GM18498 (cell line): ENCODE measurements around the gene DUSP15.
A peak's percentile ranks its signal among the peaks of the same experiment; 100 is the strongest.
"Not testable (repeated sequence)": the region's sequence is repeated elsewhere in the genome, so short reads cannot be mapped to it uniquely, and the experiment has no call there.

Experiments used
- ATAC-seq: cut with Tn5 transposase; IDR thresholded peaks from one replicate; pipeline ENCODE4 v1.9.1; 2021; ENCODE audit warnings: mild to moderate bottlenecking, moderate library complexity; ENCODE audit not compliant: unreplicated experiment

Gene DUSP15

GRCh38 chr20:31824554-31825313, 45.6 kb downstream of the DUSP15 start:
- no peak for ATAC-seq

GRCh38 chr20:31824125-31824485, 46.2 kb downstream of the DUSP15 start:
- ATAC-seq, result no peak

- ATAC-seq, result no peak
These were observed 46.8 kb downstream of the DUSP15 start for GRCh38 chr20:31823360-31824124.

- peak; percentile 77 for ATAC-seq
These were observed 47.7 kb downstream of the DUSP15 start for GRCh38 chr20:31822421-31823330.

GRCh38 chr20:31821427-31821826, 48.9 kb downstream of the DUSP15 start:
- ATAC-seq, result no peak

GRCh38 chr20:31820228-31820627, 50.1 kb downstream of the DUSP15 start:
- ATAC-seq, result no peak

GRCh38 chr20:31819083-31819784, 51.1 kb downstream of the DUSP15 start, which contains the start of gene MYLK2:
TSS of gene MYLK2 (plus strand) at chr20:31819356. CDS start at chr20:31819581, 225 bp downstream.
- no peak for ATAC-seq

GRCh38 chr20:31818376-31818908, 51.9 kb downstream of the DUSP15 start:
- no peak for ATAC-seq

- no peak for ATAC-seq
These were observed 52.9 kb downstream of the DUSP15 start for GRCh38 chr20:31817461-31817860.

- ATAC-seq, result no peak
These were observed 54.1 kb downstream of the DUSP15 start for GRCh38 chr20:31816221-31816620.

GRCh38 chr20:31815408-31816188, 54.7 kb downstream of the DUSP15 start:
- no peak for ATAC-seq

GRCh38 chr20:31814142-31814541, 56.2 kb downstream of the DUSP15 start:
- not testable (repeated sequence) for ATAC-seq

- ATAC-seq, result no peak
These were observed 56.7 kb downstream of the DUSP15 start for GRCh38 chr20:31813611-31814010.

GRCh38 chr20:31811796-31812728, 58.3 kb downstream of the DUSP15 start:
- ATAC-seq, result no peak

- ATAC-seq, result no peak
These were observed 59.1 kb downstream of the DUSP15 start for GRCh38 chr20:31811198-31811597.
